Testis (tissue), 3 donors: Measurements from ENCODE around the gene PHACTR3. TPM values are rescaled to one million over a fixed set of nuclear protein-coding genes. Genes with fewer than 3 reads are reported as not detected.

Experiments used
- DNase-seq: peaks from one replicate; pipeline ENCODE4 v3.0.0-alpha.2; 2019
- H3K27ac ChIP-seq, 2 donors: fragments of 200-600 bp; sonication (generic); one replicate each; pipeline ENCODE4 v1.5.1; 2019
- H3K27me3 ChIP-seq: fragments of 200-600 bp; sonication (generic); one replicate; pipeline ENCODE4 v1.5.1; 2019
- H3K36me3 ChIP-seq: fragments of 200-600 bp; sonication (generic); one replicate; pipeline ENCODE4 v1.5.1; 2017; ENCODE audit warnings: low read depth; ENCODE audit errors: missing control alignments
- H3K4me1 ChIP-seq: fragments of 200-600 bp; sonication (generic); one replicate; pipeline ENCODE4 v1.5.1; 2019
- H3K4me3 ChIP-seq, 2 donors: fragments of 200-600 bp; sonication (generic); one replicate each; pipeline ENCODE4 v1.5.1; 2017 to 2019
- H3K9me3 ChIP-seq: fragments of 200-600 bp; sonication (generic); one replicate; pipeline ENCODE4 v1.5.1; 2017
- CTCF ChIP-seq, 3 experiments: fragments of 450-650 bp in 2 of 3; fragments of 200-600 bp in 1 of 3; sonication (generic) in 1 of 3; IDR thresholded peaks; one replicate each; pipeline ENCODE4 v1.5.1; 2016 to 2019; ENCODE audit warnings: antibody characterized with exemption in 3 of 3, mild to moderate bottlenecking in 2 of 3, moderate library complexity in 1 of 3
- POLR2A ChIP-seq: fragments of 450-650 bp; IDR thresholded peaks from one replicate; pipeline ENCODE4 v1.6.1; 2017; ENCODE audit warnings: antibody characterized with exemption, mild to moderate bottlenecking, moderate library complexity
- WGBS, 2 donors: methylation state at CpG; one replicate each; pipeline ENCODE4 v1.1.5; 2018; 5-methylcytosine and 5-hydroxymethylcytosine counted together
- intact Hi-C: fragments of 100-400 bp; cut with DNase I; formaldehyde crosslinking; loops from one replicate; pipeline ENCODE4 v1.15.1; 2023; ENCODE audit warnings: low total_unique reads
- polyA plus RNA-seq: library from polyadenylated mRNA; stranded (reverse); fragments of 350-450 nt; fragmentation: Illumina TruSeq; extraction: RNeasy Lipid Tissue Mini Kit (QIAGEN cat#74804); gene quantifications from one replicate; pipeline ENCODE4 v1.2.3, GENCODE V29; 2014; ENCODE audit warnings: low read depth, low replicate concordance; ENCODE audit not compliant: insufficient read depth
- total RNA-seq, 2 donors: library from RNA; depleted of rRNA; stranded (reverse); fragments of >200 nt; gene quantifications; one replicate each; pipeline ENCODE4 v1.2.3, GENCODE V29; 2016

Gene PHACTR3
- total and polyA plus RNA-seq, 3 donors from 2014 or later: 0.94 to 1.2 (median 1.1) TPM

DNA sequence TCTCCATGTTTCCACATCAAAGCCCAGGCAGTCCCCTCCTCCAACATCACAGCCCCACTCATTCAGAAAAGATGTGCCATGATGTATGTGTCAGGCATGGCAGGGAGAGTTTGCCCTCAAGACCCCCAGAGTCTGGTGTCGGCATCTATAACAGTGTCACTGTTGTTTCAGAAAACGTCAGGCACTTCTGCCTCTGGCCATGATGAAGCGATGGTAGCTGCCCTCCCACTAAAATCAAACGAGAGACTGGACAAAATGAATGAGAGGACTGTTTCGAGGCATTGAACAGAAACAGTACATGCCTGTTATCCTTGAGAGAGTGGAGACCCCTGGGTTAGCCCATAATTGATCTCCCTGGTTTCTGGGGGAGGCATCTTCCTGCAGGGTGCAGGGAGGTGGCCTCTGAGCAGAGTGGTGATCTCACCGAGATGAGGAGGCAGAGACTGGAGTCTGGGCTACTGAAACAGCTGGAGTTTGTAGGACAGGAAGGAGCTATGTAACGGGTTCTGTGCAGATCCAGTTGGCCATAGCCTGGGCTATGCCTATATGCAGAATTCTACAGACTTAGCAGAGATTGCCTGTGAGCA, 184.6 kb downstream of the PHACTR3 start:
- H3K36me3 ChIP-seq: no peaks in the 10 kb centered on the region
- H3K4me1 ChIP-seq: no peaks in the 10 kb centered on the region
- TF ChIP-seq POLR2A: no peak
- no peak for TF ChIP-seq CTCF (IDR thresholded peaks at IDR 0.05)
- no peak overlapping the region for H3K27ac ChIP-seq
- no peak overlapping the region for H3K4me3 ChIP-seq
- WGBS, 2 donors: 79 to 86% methylated on average over 7 of the region's 7 CpGs
- DNase-seq: no peak
- intact Hi-C loops: no loop called here
- H3K9me3 ChIP-seq: no peaks in the 10 kb centered on the region
- no peaks in the 10 kb centered on the region for H3K27me3 ChIP-seq

GRCh38 chr20:59789686-59790085, 185.3 kb downstream of the PHACTR3 start:
- DNase-seq: no peak
- no peaks in the 10 kb centered on the region for H3K4me1 ChIP-seq
- intact Hi-C loops: no loop called here
- TF ChIP-seq POLR2A: no peak
- H3K27me3 ChIP-seq: no peaks in the 10 kb centered on the region
- no peak overlapping the region for H3K27ac ChIP-seq
- no peak overlapping the region for H3K4me3 ChIP-seq
- no peaks in the 10 kb centered on the region for H3K9me3 ChIP-seq
- H3K36me3 ChIP-seq: no peaks in the 10 kb centered on the region
- WGBS, 2 donors: 50% methylated on average over 2 of the region's 2 CpGs

DNA sequence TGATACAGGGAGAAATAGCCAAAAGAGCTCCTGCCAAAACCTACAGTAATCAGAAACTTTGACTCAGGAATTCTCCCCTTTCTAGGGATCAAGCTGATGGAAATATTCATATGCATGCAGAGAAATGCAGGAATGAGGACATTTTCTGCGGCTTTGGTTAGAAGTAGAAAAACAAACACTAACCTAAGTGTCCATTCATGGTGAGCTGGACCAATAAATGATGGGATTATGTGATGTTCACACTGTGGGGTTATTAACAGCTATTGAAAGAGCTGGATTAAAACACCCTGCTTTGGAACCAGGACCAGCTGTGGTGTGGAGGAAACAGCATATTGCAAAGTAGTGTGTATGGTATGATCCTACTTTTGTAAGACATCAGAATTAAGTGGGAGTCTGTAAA, 186.0 kb downstream of the PHACTR3 start:
- TF ChIP-seq CTCF (IDR thresholded peaks at IDR 0.05) (no peak), POLR2A (no peak)
- no peaks in the 10 kb centered on the region for H3K27me3 ChIP-seq
- H3K27ac ChIP-seq: no peak overlapping the region
- no peaks in the 10 kb centered on the region for H3K4me1 ChIP-seq
- no peak overlapping the region for H3K4me3 ChIP-seq
- 70% methylated on average over 1 of the region's 1 CpG for WGBS, 2 donors
- intact Hi-C loops: no loop called here
- no peak for DNase-seq
- H3K9me3 ChIP-seq: no peaks in the 10 kb centered on the region
- no peaks in the 10 kb centered on the region for H3K36me3 ChIP-seq

DNA sequence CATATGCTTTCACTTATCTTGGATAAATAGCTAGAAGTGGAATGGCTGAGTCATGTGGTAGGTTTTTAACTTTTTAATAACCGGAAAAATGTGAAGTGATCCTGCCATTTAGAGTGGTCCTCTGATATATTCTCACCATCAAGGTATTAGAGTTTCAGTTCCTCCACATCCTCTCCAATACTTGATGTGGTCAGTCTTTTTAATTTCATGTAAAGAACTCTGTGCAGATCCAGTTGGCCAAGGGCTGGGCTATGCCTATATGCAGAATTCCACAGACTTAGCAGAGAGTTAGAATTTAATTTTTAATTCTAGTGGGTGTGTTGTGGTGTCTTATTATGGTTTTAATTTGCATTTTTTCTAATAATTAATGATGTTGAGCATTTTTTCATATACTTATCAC, 188.0 kb downstream of the PHACTR3 start:
- intact Hi-C loops: no loop called here
- no peak overlapping the region for H3K27ac ChIP-seq
- no peak overlapping the region for H3K4me3 ChIP-seq
- H3K27me3 ChIP-seq: no peaks in the 10 kb centered on the region
- no peaks in the 10 kb centered on the region for H3K9me3 ChIP-seq
- WGBS, 2 donors: 95 to 100% methylated on average over 1 of the region's 1 CpG
- no peaks in the 10 kb centered on the region for H3K36me3 ChIP-seq
- DNase-seq: no peak
- TF ChIP-seq CTCF (IDR thresholded peaks at IDR 0.05) (no peak), POLR2A (no peak)
- no peaks in the 10 kb centered on the region for H3K4me1 ChIP-seq

GRCh38 chr20:59794555-59794954, 190.2 kb downstream of the PHACTR3 start:
- no peaks in the 10 kb centered on the region for H3K9me3 ChIP-seq
- intact Hi-C loops: no loop called here
- H3K4me3 ChIP-seq: no peak overlapping the region
- no peaks in the 10 kb centered on the region for H3K36me3 ChIP-seq
- H3K27me3 ChIP-seq: no peaks in the 10 kb centered on the region
- 71 to 89% methylated on average over 2 of the region's 2 CpGs for WGBS, 2 donors
- TF ChIP-seq CTCF (IDR thresholded peaks at IDR 0.05): no peak
- no peak for TF ChIP-seq POLR2A
- no peak overlapping the region for H3K27ac ChIP-seq
- DNase-seq: no peak
- no peaks in the 10 kb centered on the region for H3K4me1 ChIP-seq
